ENCODE measurements around the gene SP7. TPM values are rescaled to one million over a fixed set of nuclear protein-coding genes. Genes with fewer than 3 reads are reported as not detected.

SP7 gene
- total RNA-seq, 2 experiments from 2014 or later = not detected

DNA sequence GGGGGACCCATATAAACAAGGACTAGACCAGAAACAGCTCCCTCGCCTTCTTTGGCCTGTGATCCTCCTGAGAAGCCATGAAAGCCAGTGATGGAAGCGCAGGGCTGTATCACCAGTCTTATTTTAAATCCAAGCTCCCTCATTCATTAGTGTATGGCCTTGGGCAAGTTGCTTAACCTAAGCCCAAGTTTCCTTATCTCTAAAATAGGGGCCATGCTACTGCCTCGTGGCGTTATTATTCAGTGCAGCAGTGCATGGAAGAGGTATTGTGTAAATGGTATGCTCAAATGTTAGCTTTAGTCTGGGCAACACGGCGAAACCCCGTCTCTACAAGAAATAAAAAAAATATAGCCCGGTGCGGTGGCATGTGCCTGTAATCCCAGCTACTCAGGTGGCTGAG, 58.2 kb downstream of the SP7 start:
- Mint-ChIP-seq H3K36me3 (peaks cover 42% of the 10 kb centered on the region), H3K27ac (no peak overlapping the region), H3K4me1 (peaks cover 14% of the 10 kb centered on the region), H3K9me3 (no peaks in the 10 kb centered on the region), H3K27me3 (no peaks in the 10 kb centered on the region), H3K4me3 (no peak overlapping the region)
- ATAC-seq (ENCODE audit: low read depth) (no peak), DNase-seq (no peak)
- POLR2A ChIA-PET = interaction anchor here (1.9 to 3.8 kb wide), 2 partner anchors 10 to 17 kb away, joined by 13 to 19 read pairs; partner anchors contain the start of genes ESPL1 and PFDN5

Other genes starting within 250 kb of the SP7 start
- gene IGFBP6, start 238.7 kb downstream of the SP7 start, total RNA-seq = 1 to 10 TPM; 2.0 to 2.3 TPM
- gene SOAT2, start 232.9 kb downstream of the SP7 start, total RNA-seq = 10 to 100 TPM in 1 of 2 experiments, 1 to 10 TPM in 1; 9.8 to 10.4 TPM
- 10 to 100 TPM; 53.6 to 60.2 TPM for gene ZNF740, start 155.6 kb downstream of the SP7 start, total RNA-seq
- 10 to 100 TPM; 28.1 to 38.3 TPM for gene CSAD, start 155.4 kb downstream of the SP7 start, total RNA-seq
- gene ITGB7, start 129.1 kb downstream of the SP7 start, total RNA-seq = 100 to 1,000 TPM; 415 to 420 TPM
- gene RARG, start 104.1 kb downstream of the SP7 start, total RNA-seq = 10 to 100 TPM; 38.1 to 40.3 TPM
- 10 to 100 TPM; 90.5 to 91.0 TPM for gene ESPL1, start 68.1 kb downstream of the SP7 start, total RNA-seq
- gene PFDN5, start 40.8 kb downstream of the SP7 start, total RNA-seq = 100 to 1,000 TPM; 388 to 425 TPM
- gene MYG1, start 36.7 kb downstream of the SP7 start, total RNA-seq = 10 to 100 TPM; 44.8 to 51.2 TPM
- gene AAAS, start 14.7 kb downstream of the SP7 start, total RNA-seq = 10 to 100 TPM; 65.0 to 67.0 TPM
- gene SP1, start 43.8 kb upstream of the SP7 start, total RNA-seq = 10 to 100 TPM; 88.7 to 96.2 TPM
- gene AMHR2, start 87.5 kb upstream of the SP7 start, total RNA-seq = not detected
- 100 to 1,000 TPM; 218 to 231 TPM for gene PRR13, start 105.4 kb upstream of the SP7 start, total RNA-seq
- gene PCBP2, start 115.7 kb upstream of the SP7 start, total RNA-seq = 100 to 1,000 TPM; 824 to 837 TPM
- 10 to 100 TPM; 24.6 to 30.0 TPM for gene MAP3K12, start 163.1 kb upstream of the SP7 start, total RNA-seq
- 10 to 100 TPM; 32.3 to 34.9 TPM for gene TARBP2, start 164.9 kb upstream of the SP7 start, total RNA-seq
- not detected for gene NPFF, start 171.1 kb upstream of the SP7 start, total RNA-seq